ENCODE measurements around the gene TRIM2. TPM values are rescaled to one million over a fixed set of nuclear protein-coding genes. Genes with fewer than 3 reads are reported as not detected.
"Not testable (repeated sequence)": the region's sequence is repeated elsewhere in the genome, so short reads cannot be mapped to it uniquely, and the experiment has no call there.

The TRIM2 gene
- total RNA-seq (2014; rRNA removed; shearing (Covaris generic)) = 19.0 and 28.0 TPM in 2 replicates
- polyA plus RNA-seq (2015; cell fraction: cytosol; rRNA removed) = 5.0 and 6.3 TPM in 2 replicates
- 6.3 and 7.8 TPM in 2 replicates for polyA plus RNA-seq (2015; cell fraction: nucleus; rRNA removed)

DNA sequence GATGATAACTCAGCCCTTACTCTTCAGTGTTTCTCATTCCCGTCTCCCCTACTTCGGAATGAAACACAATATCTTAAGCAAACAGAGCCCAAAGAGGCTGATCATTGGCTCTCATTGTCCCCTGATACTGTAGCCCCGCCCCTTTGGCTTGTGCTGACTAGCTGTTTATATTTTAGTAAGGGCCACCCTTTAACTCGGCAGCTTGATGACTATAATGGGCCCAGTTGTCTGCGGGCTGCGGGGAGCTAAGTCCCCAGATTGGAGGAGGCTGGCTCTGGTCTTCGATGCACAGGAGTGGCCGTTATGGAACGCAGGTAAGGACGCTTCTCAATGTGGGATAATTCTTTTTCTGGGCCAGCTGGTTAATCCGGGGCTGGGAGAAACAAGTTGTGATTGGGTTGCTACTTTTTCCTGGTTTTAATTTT lies at the start of gene TRIM2:
Gene TRIM2, plus strand, starts transcription at position 197 of the 425 bp plus-strand sequence. Its CDS starts 88 bp downstream, at position 285.
- DNase-seq (ENCODE audit: low read depth) = no peak

DNA sequence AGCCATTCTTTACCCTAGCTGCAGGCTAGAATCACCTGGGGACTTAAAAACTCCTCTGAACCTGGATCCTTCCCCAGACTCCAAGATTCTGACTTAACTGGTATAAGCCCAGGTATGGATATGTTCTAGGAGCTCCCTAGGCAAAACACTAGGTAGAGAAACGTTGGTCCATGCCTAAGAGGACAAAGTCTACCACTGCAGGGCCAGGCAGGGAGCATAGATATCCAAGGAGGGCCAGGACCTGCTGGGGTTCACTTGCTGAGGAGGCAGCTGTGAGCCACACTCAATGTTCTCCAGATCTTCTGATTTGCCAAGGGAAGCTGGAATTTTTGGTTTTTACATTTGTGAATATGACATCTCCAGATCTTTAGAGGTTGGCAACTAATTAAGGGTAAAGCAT lies 48.6 kb upstream of the TRIM2 start:
- DNase-seq (ENCODE audit: low read depth) = no peak

DNA sequence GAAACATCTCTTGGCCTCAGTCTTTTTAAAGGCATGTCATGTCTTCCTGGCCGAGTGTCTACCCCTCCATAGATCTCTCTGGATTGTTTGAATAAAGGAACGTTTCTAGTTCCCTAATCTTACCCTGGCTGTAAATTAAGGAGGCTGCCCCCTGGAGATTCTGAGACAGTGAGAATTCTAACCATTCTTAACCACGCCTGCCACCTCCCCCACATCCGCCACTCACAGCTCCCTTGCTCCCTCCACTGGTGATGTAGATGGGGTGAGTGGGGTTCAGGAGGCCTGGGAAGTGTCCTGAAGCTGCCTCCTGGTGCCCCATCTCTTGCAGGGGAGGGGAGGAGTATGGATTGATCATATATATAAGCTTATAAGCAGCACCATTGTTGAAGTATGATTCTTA lies 48.0 kb upstream of the TRIM2 start:
- DNase-seq (ENCODE audit: low read depth) = peak; percentile 32

DNA sequence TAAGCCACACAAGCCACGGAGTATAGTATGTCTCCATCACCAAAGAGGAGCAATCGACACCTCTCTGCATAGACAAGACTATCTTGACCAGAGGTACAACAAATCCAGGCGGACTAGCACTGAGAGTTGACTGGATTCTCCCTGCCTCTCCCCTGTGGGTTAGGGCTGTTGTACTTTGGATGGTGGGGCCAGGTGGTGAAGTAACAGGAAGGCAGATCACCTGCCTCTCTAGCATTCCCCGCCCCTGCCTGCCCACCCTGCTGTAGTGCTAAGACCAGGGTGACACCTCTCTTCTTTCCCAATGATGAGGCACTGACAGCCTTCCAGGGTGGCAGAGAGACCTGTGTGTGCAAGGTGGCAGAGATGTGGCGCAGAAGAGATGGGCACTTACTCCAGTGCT lies 47.5 kb upstream of the TRIM2 start:
- DNase-seq (ENCODE audit: low read depth) = no peak

DNA sequence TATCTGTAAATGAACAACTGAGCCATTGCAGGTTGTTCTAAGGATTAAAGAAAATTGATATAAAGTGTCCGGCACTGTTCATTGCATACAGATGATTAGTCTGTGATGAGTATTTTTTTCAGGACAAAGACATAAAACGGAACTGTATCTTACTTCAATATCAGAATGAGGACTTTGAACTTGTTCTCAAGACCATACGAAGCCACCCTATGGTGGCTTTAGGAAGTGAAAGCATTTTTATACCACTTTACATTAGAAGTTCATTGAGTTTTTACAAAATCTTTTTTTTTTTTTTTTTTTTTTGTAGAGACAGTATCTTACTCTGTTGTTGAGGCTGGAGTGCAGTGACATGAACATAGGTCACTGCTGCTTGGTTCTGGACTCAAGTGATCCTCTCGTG lies 45.2 kb upstream of the TRIM2 start:
- DNase-seq (ENCODE audit: low read depth) = no peak

DNA sequence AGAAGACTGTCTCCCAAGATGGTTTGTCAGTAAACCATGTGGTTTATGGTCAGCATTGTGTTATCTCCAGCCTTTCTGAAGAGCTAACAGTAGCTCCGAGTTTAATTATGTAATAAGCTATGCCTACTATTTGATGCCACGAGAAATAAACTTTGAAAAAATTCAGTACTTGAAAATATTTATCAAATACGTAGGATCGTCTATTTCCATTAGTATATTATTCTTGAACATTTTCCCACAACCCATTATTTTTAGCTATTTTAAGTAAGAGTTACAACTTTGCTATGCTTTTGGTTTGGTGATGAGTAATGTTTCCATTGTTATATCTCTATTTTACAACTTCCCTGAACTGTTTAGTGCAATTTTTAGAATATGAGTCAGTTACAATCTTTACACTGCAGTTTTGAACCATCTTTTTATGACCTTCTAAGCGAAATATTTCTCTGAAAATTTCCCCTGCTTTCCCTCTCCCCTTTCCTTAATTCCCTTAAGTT lies 44.5 kb upstream of the TRIM2 start:
- DNase-seq (ENCODE audit: low read depth) = peak; percentile 78

DNA sequence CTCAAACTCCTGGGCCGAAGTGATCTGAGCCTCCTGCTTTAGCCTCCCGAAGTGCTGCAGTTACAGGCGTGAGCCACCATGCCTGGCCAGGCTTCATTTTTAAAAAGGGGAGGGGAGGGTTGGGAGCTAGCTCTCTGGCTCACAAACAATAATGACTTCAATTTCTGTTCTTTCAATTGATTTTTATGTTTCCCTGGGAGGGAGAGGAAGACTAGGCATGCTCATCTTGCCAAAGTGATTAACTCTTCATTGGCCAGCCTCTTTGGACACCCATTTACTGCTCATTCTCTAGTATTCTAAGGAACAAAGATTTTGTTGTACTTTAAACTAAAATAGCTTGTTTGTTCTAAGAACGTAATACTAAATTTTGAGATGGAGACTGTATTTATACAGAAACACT lies 43.4 kb upstream of the TRIM2 start:
- no peak for DNase-seq (ENCODE audit: low read depth)

DNA sequence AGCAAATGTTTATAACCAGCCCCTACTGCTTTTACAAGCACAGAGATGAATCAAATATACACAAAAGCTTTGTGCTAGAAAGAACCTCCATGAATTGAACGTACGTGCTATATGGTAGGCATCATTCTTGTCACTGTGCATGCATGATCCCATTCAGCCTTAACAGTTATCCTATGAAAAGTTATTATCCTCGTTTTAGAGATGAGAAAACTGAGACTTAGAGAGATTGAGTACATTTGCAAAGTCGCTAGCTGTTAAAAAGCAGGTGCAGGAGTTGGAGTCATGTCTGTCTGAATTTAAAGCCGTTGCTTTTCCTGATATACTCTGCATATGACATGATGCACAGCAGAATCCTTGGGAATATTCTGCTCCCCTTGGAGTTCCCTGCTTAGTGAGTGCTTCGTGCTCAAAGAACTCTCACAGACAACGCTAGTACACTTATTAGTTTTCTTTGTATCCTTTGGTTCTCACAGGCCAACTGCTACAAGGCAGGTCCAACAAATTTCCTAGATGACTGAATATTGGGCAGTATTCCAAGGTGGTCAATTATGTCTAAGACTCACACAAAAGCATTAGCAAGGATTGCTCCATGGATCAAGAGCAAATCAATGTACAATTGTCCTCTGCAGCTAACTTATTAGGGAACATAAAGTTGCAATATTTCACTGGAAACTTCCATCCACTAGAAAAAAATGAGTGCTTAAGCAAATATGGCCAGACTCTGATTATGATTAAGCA lies 42.8 kb upstream of the TRIM2 start:
- DNase-seq (ENCODE audit: low read depth) = no peak

DNA sequence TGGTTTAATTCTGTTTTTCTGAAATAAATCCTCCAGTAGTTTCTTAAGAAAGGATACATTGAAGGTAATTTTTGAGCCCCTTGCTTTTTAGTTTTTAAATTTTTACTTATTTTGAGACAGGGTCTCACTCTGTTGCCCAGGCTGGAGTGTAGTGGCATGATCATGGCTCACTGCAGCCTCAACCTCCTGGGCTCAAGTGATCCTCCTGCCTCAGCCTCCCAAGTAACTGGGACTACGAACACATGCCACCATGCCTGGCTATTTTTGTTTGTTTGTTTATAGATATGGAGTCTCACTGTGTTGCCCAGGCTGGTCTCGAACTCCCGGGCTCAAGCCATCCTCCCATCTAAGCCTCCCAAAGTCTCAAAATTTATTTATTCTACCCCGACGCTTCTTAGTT lies 39.0 kb upstream of the TRIM2 start:
- DNase-seq (ENCODE audit: low read depth) = not testable (repeated sequence)

DNA sequence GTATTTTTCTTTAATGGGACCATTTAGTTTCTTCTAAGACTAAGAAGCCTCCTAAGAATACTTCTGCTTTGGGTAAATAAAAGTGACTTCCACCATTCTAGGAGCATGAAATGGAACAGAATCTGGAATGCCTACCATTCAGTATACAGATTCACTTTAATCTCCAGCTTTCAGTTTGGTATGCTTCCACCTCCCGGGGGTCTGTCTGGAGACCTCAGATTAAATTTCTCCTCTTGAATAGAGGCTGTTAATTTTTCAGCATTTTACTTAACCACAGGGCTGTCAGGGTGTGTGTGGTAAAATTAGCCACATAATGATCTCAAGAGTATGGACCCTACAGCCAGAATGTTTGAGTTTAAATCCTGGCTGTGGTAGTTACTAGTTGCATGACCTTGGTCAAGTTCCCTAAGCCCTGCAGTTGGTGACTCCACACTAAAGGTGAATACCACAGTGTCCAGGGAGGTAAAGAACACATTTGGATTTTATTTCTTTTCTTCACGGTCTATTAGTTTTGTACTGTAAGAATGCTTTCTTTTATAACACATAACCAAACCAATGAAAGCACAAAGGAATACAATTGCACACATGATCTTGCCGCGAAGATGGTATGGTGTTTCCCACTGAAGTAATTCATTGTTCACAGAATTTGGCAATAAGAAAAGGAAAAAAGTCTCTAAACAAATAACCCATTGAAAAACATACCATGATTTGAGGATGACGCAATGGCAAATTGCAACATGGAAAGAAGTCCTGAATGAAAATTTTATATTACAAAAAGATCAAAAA lies 37.3 kb upstream of the TRIM2 start:
- DNase-seq (ENCODE audit: low read depth) = peak; percentile 26

DNA sequence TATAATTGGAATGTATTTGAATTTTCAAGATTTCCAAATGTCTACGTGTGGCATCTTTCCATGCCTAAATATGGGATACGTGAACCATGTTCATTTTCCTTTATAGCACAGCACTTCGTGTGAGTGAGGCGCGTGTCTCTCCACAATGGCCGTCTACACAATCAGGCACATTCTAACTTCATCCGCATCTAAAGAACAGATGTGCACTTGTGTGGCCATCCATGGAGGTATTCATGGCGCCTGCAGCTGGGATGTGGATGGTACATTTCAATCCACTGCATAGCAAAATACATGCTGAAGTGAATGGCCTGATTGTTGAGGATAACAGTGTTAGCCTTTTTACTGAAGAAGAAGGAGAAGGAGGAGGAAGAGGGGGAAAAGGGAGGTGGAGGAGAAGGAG lies 34.5 kb upstream of the TRIM2 start:
- no peak for DNase-seq (ENCODE audit: low read depth)

DNA sequence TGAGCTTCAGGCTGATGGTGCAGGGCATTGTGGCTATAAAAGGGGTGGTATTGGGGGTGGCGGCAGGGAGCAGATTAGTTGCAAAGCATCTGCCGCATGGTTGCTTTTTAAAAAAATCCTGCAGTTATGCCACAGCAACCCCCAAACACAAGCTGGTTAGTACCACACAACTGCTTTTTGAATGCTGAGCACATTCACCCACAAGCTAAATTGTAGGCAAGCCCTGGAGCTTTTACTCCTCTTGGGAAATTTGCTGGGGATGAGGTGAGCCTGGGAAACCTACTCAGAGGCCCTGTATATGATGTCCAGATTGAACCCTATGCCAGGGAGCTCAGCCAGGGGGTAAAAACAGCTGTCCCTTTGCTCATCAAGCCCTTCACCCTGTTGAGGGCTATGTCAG lies 33.8 kb upstream of the TRIM2 start:
- no peak for DNase-seq (ENCODE audit: low read depth)

DNA sequence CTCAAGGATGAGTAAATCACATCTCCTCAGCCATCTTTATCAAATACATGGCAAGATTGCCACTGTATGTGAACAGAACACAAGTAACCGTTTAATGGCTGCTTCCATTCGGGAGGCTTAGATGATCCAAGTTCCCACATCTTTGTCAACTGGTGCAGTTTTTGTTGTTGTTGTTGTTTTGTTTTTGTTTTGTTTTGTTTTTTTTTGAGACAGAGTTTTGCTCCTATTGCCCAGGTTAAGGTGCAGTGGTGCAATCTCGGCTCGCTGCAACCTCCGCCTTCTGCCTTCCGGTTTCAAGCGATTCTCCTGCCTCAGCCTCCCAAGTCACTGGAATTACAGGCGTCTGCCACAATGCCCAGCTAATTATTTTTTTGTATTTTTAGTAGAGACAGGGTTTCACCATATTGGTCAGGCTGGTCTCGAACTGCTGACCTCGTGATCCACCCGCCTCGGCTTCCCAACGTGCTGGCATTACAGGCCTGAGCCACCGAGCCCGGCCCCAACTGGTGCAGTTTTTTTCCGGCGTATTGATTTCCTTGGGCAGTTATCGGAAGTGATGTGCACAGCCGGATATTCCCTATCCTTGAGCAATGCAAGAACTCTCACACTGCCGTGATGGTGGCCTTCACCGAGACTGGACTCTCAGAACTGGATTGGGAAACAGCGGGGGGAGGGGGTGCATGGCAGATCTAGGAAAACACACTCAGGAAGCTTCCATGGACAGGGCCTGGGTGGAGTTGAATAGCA lies 29.2 kb upstream of the TRIM2 start:
- DNase-seq (ENCODE audit: low read depth) = no peak

DNA sequence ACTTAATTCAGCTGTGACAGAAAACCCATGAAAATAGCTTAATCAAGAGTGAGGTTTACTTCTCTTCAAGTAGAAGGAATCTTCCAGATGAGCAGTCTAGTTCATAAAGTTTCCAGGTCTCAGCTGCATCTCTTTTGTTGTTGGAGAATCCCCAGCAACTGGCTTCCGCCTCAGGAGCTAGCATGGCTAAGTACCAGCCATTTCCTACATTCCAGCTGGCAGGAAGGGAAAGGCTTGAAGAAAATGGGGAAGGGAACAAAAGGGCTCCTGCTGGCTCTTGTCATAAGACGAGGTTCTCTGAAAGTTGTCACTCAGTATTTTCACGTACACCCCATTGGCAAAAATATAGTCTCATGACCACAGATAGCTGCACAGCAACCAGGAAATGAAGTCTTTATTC lies 27.3 kb upstream of the TRIM2 start:
- no peak for DNase-seq (ENCODE audit: low read depth)

DNA sequence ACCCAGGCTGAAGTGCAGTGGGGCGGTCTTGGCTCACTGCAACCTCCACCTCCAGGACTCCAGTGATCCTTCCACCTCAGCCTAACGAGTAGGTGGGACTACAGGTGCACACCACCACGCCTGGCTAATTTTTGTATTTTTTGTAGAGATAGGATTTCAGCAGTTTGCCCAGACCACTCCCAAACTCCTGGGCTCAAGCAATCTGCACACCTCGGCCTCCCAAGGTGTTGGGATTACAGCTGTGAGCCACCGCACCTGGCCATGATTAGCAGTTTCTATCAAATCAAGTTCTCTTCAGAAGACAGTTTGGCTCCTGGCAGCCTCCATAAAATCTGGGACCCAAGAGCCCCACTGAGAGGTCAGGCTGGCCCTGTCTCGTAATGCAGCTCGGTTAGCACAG lies 26.4 kb upstream of the TRIM2 start:
- DNase-seq (ENCODE audit: low read depth) = no peak

DNA sequence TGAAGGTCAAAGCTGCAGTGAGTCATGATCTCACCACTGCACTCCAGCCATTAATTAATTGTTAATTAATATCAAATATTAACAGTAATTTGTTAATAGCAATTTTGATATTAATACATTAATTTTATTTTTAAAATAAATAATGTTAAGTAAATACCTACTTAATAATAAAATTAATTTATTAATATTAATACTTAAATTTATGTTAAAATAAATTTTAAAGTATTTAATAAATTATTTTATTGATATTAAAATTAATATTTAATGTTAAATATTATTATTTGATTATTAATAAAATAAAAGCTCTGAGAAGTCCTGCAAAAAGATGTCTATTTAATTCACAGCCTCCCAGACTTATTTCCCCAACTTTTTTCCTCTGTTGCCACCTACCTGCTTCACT lies 25.1 kb upstream of the TRIM2 start:
- no peak for DNase-seq (ENCODE audit: low read depth)

DNA sequence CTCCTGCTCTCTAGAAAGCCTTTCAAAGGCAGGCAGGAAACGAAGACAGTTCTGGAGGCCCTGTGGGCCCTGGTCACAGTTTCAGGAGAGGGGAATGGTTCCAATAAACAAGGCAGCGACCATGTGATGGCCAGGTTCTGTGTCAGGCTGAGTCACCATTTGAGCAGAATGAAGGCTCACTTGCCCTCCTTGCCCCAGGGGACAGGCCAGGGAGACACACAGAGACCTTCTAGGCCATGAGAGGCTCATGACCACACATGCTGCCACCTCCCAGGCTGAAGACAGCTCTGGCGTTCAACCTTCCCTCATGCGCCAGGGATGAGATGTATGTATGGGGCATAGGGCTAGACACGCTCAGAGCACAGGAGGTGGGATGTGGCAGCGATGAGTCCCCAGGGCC lies 22.9 kb upstream of the TRIM2 start:
- peak; percentile 32 for DNase-seq (ENCODE audit: low read depth)

DNA sequence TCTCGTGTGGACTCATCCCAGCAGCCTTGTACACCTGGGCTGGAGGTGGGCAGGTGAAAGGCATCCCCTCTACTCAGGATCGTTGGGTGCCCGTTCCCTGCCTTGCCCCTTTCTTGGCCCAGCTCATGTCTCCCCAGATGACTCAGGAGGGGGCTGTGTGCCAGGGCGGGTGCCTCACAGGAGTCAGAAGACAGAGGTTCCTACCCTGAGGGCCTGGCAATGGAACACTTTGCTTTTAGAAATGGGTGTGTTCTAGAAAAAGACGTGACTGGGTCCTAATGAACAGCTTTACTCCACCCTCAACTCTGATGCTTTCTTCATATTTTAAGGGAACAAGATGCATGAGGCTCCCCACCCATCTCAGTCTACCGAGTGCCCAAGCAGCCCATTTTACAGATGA lies 22.5 kb upstream of the TRIM2 start:
- no peak for DNase-seq (ENCODE audit: low read depth)

DNA sequence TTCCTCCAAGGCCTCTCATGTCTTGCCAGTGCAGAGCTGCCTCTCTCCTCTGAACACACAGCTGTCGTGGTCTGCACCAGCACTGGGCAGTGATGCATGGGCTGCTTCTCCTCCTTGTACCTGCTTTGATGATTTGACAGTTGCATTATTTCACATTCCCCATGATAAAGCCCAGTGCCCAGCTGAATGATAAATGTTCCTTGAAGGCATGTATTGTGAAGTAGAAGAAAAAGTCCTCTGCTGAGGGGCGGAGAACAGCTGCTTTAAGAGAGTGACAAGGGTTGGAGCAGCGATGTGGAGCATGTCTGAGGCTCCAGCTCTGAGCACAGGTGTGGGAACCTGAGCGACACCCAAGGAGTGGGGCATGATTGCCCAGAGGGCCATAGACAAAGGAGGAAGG lies 21.1 kb upstream of the TRIM2 start:
- DNase-seq (ENCODE audit: low read depth) = no peak

DNA sequence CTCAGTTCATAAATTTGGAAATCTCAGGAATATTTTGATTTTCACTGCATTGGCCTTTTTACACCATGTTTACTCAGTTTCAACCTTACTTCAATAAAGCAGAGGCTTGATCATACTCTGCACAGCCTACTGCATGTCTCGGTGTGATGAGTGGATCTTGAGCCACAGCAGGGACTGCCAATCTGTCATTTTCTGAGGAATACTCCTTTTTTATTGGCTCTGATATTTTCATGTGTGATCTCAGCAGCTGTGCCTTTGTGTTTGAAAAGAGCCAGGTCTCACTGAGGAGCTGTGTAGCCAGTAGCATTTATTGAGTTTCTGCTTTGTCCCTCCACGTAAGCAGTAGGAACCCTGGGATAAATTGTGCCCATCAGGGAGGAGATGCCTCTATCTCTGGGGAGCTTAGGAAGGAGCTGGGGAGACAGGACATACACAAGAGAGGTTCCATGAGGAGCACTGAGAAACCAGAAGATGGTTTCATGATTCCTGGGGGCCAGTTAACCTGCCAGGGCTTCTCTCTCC lies 18.9 kb upstream of the TRIM2 start:
- no peak for DNase-seq (ENCODE audit: low read depth)

DNA sequence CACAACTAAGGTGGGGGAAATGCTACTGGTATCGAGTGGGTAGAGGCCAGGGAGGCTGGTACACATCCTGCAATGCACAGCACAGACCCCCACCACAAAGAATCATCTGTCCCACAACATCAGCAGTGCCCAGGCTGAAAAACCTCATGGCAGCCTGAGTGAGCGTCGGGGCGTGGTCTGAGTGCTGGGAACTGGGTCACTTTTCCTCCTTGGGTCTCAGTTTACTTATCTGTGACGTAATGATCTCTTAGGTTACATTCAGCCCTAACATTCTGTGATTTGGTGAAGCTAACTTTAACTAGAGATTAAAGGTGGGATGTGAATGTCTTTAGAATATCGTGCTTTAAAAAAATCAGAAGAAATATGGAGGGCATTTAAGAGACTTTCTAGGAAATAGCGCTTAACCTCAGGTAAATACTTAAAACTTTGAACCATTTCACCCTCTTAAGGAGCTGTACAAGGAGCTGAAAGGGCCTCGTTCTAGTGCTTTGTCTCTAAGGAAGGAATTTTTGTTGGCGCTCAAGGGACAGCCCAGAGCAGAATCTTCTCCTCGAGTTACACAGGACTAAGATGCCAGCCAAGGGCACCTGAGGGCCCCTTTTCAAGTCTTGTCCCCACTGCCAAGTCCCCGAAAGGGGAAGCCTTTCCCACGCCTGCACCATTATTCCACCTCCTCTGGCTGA lies 18.1 kb upstream of the TRIM2 start:
- DNase-seq (ENCODE audit: low read depth) = no peak

All from HT1080 (cell line).